OCI-LY7 (cell line): Measurements from ENCODE around the gene ACTR2. TPM values are rescaled to one million over a fixed set of nuclear protein-coding genes. Genes with fewer than 3 reads are reported as not detected.

Source experiments
- BruUV-seq: library from RNA; stranded (reverse); fragments of 400-500 nt; replicated peaks from 2 replicates; lab custom pipeline; 2021; lab: Mats Ljungman, UMichigan
- CTCF ChIA-PET: fragments of 300-600 bp; sonication (Branson Sonifier 250); formaldehyde crosslinking; loops from one replicate; lab custom pipeline; 2022; ENCODE audit warnings: antibody characterized with exemption; ENCODE audit not compliant: unreplicated experiment; lab: Charles Lee
- POLR2A ChIA-PET: fragments of 300-600 bp; sonication (Branson Sonifier 250); formaldehyde crosslinking; loops from one replicate; lab custom pipeline; 2022; ENCODE audit warnings: antibody characterized with exemption; lab: Charles Lee
- DNase-seq: peaks from one replicate; pipeline ENCODE4 v3.0.0-alpha.2; 2015; ENCODE audit warnings: low spot score
- H2AFZ ChIP-seq: fragments of 200-600 bp; sonication (generic), shearing (Covaris generic); 2 replicates; pipeline ENCODE4 v1.6.1; 2014; ENCODE audit warnings: mild to moderate bottlenecking, antibody characterized with exemption, low read length, moderate library complexity
- H3K27ac ChIP-seq: fragments of 200-600 bp; sonication (generic); 2 replicates; pipeline ENCODE4 v1.5.1; 2014; ENCODE audit warnings: mixed run types, low read depth, mild to moderate bottlenecking, moderate library complexity, low read length, inconsistent platforms; ENCODE audit not compliant: poor library complexity, severe bottlenecking
- H3K36me3 ChIP-seq: fragments of 200-600 bp; sonication (generic); 2 replicates; pipeline ENCODE4 v1.6.1; 2014; ENCODE audit warnings: mild to moderate bottlenecking, antibody characterized with exemption, low read length, moderate library complexity, mixed read lengths; ENCODE audit not compliant: insufficient read depth
- H3K4me1 ChIP-seq: fragments of 200-600 bp; sonication (generic); 2 replicates; pipeline ENCODE4 v1.5.1; 2014; ENCODE audit warnings: mild to moderate bottlenecking, low read length; ENCODE audit not compliant: insufficient read depth, poor library complexity, severe bottlenecking
- H3K4me2 ChIP-seq: fragments of 200-600 bp; sonication (generic); 2 replicates; pipeline ENCODE4 v1.6.1; 2014; ENCODE audit warnings: mild to moderate bottlenecking, low read length
- H3K4me3 ChIP-seq: fragments of 200-600 bp; sonication (generic); 2 replicates; pipeline ENCODE4 v1.5.1; 2014; ENCODE audit warnings: mild to moderate bottlenecking, low read depth, low read length; ENCODE audit not compliant: poor library complexity, severe bottlenecking
- H3K79me2 ChIP-seq: fragments of 200-600 bp; sonication (generic); 2 replicates; pipeline ENCODE4 v1.6.1; 2016; ENCODE audit warnings: low read depth, mild to moderate bottlenecking, low read length, moderate library complexity, mixed read lengths; ENCODE audit not compliant: insufficient read depth
- H3K9me2 ChIP-seq: fragments of 200-600 bp; sonication (generic); 2 replicates; pipeline ENCODE4 v1.6.1; 2016; ENCODE audit warnings: mild to moderate bottlenecking, low read length, mixed read lengths; ENCODE audit not compliant: insufficient read depth
- H3K9me3 ChIP-seq: fragments of 200-600 bp; sonication (generic); 2 replicates; pipeline ENCODE4 v1.6.1; 2014; ENCODE audit warnings: mild to moderate bottlenecking, mixed run types, low read length, mixed read lengths
- H4K20me1 ChIP-seq: fragments of 200-600 bp; sonication (generic); 2 replicates; pipeline ENCODE4 v1.6.1; 2014; ENCODE audit warnings: mild to moderate bottlenecking, antibody characterized with exemption, low read length, moderate library complexity, mixed read lengths; ENCODE audit not compliant: insufficient read depth
- CTCF ChIP-seq: fragments of 200-600 bp; sonication (generic); conservative IDR thresholded peaks from 2 replicates; pipeline ENCODE4 v1.5.1; 2014; ENCODE audit warnings: mild to moderate bottlenecking, antibody characterized with exemption, low read length, moderate library complexity, mixed read lengths
- EZH2phosphoT487 ChIP-seq: fragments of 200-600 bp; sonication (generic); IDR thresholded peaks from 2 replicates; pipeline ENCODE4 v1.6.1; 2018; ENCODE audit warnings: low read depth, borderline replicate concordance, mild to moderate bottlenecking, mixed run types, antibody characterized with exemption, low read length, moderate library complexity, mixed read lengths
- intact Hi-C: fragments of 100-400 bp; cut with micrococcal nuclease; formaldehyde crosslinking; loops from one replicate; pipeline ENCODE4 v1.10.0; 2022; ENCODE audit not compliant: unreplicated experiment
- total RNA-seq, 2 experiments: library from RNA; depleted of rRNA in 1 of 2; stranded (reverse); fragments of >200 nt in 1 of 2; shearing (Covaris generic) in 1 of 2; gene quantifications; 2 replicates each; pipeline ENCODE4 v1.2.3, GENCODE V29; 2014 to 2022

Gene ACTR2
- total RNA-seq, 2 experiments from 2014 or later, result 69.0 to 412 TPM

DNA sequence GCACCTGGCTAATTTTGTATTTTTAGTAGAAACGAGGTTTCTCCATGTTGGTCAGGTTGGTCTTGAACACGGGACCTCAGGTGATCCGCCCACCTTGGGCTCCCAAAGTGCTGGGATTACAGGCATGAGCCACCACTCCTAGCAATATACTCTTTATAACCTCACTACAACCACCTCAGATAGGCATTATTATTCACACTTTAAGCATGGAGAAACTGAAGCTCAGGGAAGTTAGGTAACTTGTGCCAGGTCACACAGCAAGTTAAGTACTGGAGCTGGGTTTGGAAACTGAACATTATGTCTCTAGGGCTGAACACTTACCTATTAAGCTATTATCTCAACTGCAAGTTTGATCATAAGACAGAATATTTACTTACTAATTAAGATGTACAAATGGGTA lies 42.6 kb upstream of the ACTR2 start:
- no TSS peak for BruUV-seq
- H3K79me2 ChIP-seq, result no peaks in the 10 kb centered on the region
- H3K4me1 ChIP-seq, result peaks cover 9% of the 10 kb centered on the region
- H3K4me2 ChIP-seq, result no peak overlapping the region
- no peak overlapping the region for H3K27ac ChIP-seq
- H4K20me1 ChIP-seq, result no peaks in the 10 kb centered on the region
- no peak for TF ChIP-seq EZH2phosphoT487
- no peak for TF ChIP-seq CTCF
- no peak for DNase-seq
- ChIA-PET POLR2A (interaction anchor here (0.6 to 1.4 kb wide), 6 partner anchors 10 to 230 kb away, joined by 3 to 4 read pairs (median 4); no protein-coding TSS in a partner anchor), CTCF (no interaction called here)
- H3K36me3 ChIP-seq, result no peaks in the 10 kb centered on the region
- H3K9me3 ChIP-seq, result no peaks in the 10 kb centered on the region
- H3K9me2 ChIP-seq, result no peaks in the 10 kb centered on the region
- no peak overlapping the region for H3K4me3 ChIP-seq
- H2AFZ ChIP-seq, result no peak overlapping the region
- intact Hi-C loops, result no loop called here

- no peaks in the 10 kb centered on the region for H3K9me2 ChIP-seq
- H3K4me3 ChIP-seq, result no peak overlapping the region
- H3K36me3 ChIP-seq, result no peaks in the 10 kb centered on the region
- no peaks in the 10 kb centered on the region for H3K9me3 ChIP-seq
- H4K20me1 ChIP-seq, result no peaks in the 10 kb centered on the region
- peaks cover 9% of the 10 kb centered on the region for H3K4me1 ChIP-seq
- H2AFZ ChIP-seq, result no peak overlapping the region
- no peak overlapping the region for H3K27ac ChIP-seq
- POLR2A ChIA-PET, result interaction anchor here (0.5 to 1.4 kb wide), 5 partner anchors 17 to 310 kb away, joined by 3 to 4 read pairs (median 4); no protein-coding TSS in a partner anchor
- no TSS peak for BruUV-seq
- no peak for TF ChIP-seq EZH2phosphoT487
- TF ChIP-seq CTCF, result no peak
- DNase-seq, result no peak
- CTCF ChIA-PET, result interaction anchor here (1.0 kb wide), 2 partner anchors 17 to 255 kb away, joined by 3 read pairs; no protein-coding TSS in a partner anchor
- H3K79me2 ChIP-seq, result no peaks in the 10 kb centered on the region
- intact Hi-C loops, result loop anchor here (2.0 kb wide), 1 partner anchor 23 kb away; no protein-coding TSS in a partner anchor
- H3K4me2 ChIP-seq, result no peak overlapping the region
These were observed 41.4 kb upstream of the ACTR2 start for GRCh38 chr2:65186093-65186868.
